HUES48 (cell line): Measurements from ENCODE around the gene MYL10.
"Not testable (repeated sequence)": the region's sequence is repeated elsewhere in the genome, so short reads cannot be mapped to it uniquely, and the experiment has no call there.

Source experiments
- H3K27ac ChIP-seq: one replicate; pipeline ENCODE4 v1.7.0; 2013; ENCODE audit warnings: low read depth, low read length, inconsistent platforms
- H3K27me3 ChIP-seq: 2 replicates; pipeline ENCODE4 v1.6.1; 2013; ENCODE audit warnings: mild to moderate bottlenecking, low read length; ENCODE audit not compliant: control insufficient read depth, insufficient read depth
- H3K36me3 ChIP-seq: 2 replicates; pipeline ENCODE4 v1.6.1; 2013; ENCODE audit warnings: low read length; ENCODE audit not compliant: control insufficient read depth, insufficient read depth
- H3K4me1 ChIP-seq: 2 replicates; pipeline ENCODE4 v1.6.1; 2013; ENCODE audit warnings: mild to moderate bottlenecking, low read length; ENCODE audit not compliant: control insufficient read depth, insufficient read depth
- H3K4me3 ChIP-seq: 2 replicates; pipeline ENCODE4 v1.5.1; 2013; ENCODE audit warnings: mild to moderate bottlenecking, low read depth, low read length
- H3K9ac ChIP-seq: 2 replicates; pipeline ENCODE4 v1.6.1; 2013; ENCODE audit warnings: mild to moderate bottlenecking, low read depth, low read length, moderate library complexity
- H3K9me3 ChIP-seq: 2 replicates; pipeline ENCODE4 v1.6.1; 2013; ENCODE audit warnings: low read length; ENCODE audit not compliant: control insufficient read depth, insufficient read depth

Gene MYL10

DNA sequence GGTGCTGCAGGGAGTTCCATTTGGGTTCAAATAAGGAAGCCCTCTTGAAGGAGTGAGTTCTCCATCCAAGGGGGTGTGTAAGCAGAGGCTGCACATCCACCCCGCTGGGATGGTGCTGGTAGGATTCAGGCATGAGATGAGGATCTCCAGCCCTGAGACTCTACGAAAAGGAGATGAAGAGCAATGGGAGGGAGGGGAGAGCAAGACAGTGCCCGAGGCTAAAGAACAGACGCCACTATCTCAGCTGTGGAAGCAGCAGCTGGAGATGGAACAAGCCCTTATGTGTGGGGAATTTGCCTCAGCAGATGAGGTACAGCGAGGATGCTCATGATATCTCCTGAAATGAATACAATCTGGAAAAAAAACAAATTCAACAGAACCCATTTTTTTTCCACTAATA is 28.1 kb upstream of the MYL10 start:
- H3K9me3 ChIP-seq, result no peaks in the 10 kb centered on the region
- no peak overlapping the region for H3K4me3 ChIP-seq
- no peak overlapping the region for H3K9ac ChIP-seq
- no peaks in the 10 kb centered on the region for H3K36me3 ChIP-seq
- H3K4me1 ChIP-seq, result peaks cover 13% of the 10 kb centered on the region
- no peaks in the 10 kb centered on the region for H3K27me3 ChIP-seq
- no peak overlapping the region for H3K27ac ChIP-seq

DNA sequence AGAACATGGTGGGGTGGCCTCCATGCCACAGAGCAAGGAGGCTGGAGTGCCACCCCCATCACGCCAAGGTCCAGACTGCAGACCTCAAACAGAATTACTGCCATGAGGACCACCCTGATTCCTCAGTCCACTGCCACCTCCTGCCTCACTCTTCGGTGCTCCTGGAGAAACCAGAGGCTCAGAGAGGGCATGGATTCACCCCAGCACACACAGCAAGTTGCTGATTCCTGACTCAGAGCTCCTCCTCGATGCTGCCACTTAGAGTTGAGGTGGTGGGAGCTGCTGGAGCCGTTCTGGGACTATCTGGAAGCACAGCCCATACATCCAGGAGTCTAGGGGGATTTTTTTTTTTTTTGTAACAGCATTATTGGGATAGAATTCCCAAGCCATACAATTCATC is 22.0 kb upstream of the MYL10 start:
- Histone ChIP-seq H3K9me3 (no peaks in the 10 kb centered on the region), H3K36me3 (no peaks in the 10 kb centered on the region), H3K4me3 (no peak overlapping the region), H3K9ac (no peak overlapping the region), H3K27me3 (no peaks in the 10 kb centered on the region), H3K27ac (no peak overlapping the region), H3K4me1 (no peaks in the 10 kb centered on the region)

DNA sequence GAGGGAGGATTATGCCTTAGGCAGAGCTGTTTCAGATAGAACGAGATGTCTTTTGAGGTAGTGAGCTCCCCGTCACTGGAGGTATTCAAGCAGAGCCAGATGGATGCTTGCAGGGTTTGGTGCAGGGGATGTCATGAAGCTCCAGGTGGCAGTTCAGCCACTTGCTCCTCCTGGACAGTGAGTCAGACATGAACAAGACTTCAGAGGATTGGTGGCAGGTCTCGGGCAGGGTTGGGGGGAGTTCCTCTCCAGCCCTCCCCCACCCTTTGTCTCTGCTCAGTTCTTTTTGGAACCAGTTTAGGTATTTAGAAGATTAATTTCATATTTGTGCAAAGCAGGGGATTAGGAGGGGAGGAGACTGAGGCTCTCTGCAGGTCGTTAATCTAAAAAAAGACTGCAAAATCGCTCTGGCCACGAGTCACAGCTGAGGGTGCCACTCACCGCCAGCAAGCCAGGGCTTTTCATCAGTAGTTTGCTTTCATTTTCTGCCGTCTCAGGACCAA is 21.5 kb upstream of the MYL10 start:
- H3K4me3 ChIP-seq, result no peak overlapping the region
- H3K27me3 ChIP-seq, result no peaks in the 10 kb centered on the region
- H3K4me1 ChIP-seq, result no peaks in the 10 kb centered on the region
- no peaks in the 10 kb centered on the region for H3K36me3 ChIP-seq
- H3K9me3 ChIP-seq, result no peaks in the 10 kb centered on the region
- no peak overlapping the region for H3K27ac ChIP-seq
- H3K9ac ChIP-seq, result no peak overlapping the region

DNA sequence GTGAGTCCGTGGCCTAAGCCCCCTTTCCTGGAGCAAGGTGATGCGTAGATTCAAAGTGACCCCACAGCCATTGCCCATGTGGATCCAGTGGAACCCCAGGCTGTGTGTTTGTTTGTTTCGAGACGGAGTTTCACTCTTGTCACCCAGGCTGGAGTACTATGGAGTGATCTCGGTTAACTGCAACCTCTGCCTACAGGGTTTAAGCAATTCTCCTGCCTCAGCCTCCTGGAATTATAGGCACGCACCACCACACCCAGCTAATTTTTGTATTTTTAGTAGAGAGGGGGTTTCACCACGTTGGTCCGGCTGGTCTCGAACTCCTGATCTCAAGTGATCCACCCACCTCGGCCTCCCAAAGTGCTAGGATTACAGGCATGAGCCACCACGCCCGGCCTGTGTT is 18.8 kb upstream of the MYL10 start:
- not testable (repeated sequence) for H3K9me3 ChIP-seq, H3K4me3 ChIP-seq, H3K4me1 ChIP-seq, H3K27ac ChIP-seq, H3K27me3 ChIP-seq, H3K36me3 ChIP-seq, H3K9ac ChIP-seq

DNA sequence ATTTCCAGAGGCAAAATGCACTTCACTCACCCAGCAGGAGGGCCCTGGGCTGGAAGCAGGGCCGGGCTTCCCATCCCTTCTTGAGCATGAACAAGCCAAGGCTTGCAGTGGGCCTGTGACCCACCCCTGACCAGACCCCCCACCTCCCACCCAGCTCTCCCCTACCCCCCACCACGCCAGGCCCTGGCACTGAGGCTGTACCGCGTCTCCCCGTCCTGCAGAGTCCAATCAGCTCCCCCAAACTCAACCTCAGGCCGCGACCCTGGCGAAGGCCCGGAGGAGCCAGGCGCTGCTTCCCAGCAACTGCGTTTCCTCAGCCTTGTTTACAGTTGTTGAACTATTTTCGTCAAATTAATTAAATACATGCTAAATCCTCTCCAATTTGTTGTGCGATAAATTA is 16.9 kb upstream of the MYL10 start:
- no peak overlapping the region for H3K4me3 ChIP-seq
- no peaks in the 10 kb centered on the region for H3K27me3 ChIP-seq
- peaks cover 5% of the 10 kb centered on the region; the same call in 1 of the 2 replicates for H3K4me1 ChIP-seq
- no peaks in the 10 kb centered on the region for H3K36me3 ChIP-seq
- no peak overlapping the region for H3K27ac ChIP-seq
- H3K9me3 ChIP-seq, result no peaks in the 10 kb centered on the region
- H3K9ac ChIP-seq, result no peak overlapping the region

DNA sequence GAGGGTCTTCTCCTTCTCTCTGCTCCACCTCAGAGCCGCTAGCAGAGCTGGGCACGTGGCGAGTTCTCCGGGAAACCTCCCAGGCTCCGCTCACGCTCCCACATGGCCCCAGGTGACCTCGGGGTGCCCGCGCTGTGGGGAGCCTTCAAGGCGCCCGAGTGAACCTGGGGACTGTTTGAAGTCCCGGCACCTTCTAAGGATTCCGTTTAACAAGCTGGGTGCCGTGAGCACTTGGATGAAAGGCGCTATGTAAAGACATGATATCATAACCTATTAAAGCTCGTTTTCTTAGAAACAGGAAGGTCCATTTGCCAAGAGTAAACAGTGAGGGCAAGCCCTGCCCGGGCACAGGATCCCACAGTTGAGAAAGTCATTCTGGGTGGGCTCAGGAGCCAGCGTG is 15.8 kb upstream of the MYL10 start:
- Histone ChIP-seq H3K36me3 (no peaks in the 10 kb centered on the region), H3K27ac (no peak overlapping the region), H3K4me1 (peaks cover 5% of the 10 kb centered on the region; the same call in 1 of the 2 replicates), H3K27me3 (no peaks in the 10 kb centered on the region), H3K4me3 (no peak overlapping the region), H3K9ac (no peak overlapping the region), H3K9me3 (no peaks in the 10 kb centered on the region)

DNA sequence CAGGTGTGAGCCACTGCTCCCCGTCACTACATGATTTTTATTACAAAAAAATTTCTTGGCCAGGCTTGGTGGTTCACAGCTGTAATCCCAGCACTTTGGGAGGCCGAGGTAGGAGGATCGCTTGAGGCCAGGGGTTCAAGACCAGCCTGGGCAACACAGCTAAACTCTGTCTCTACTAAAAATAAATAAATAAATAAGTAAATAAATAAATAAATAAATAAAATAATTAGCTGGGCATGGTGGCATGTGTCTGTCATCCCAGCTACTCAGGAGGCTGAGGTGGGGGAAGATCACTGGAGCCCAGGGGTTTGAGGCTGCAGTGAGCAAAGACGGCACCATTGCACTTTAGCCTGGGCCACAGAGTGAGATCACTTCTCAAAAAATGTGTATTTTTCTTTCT is 10.0 kb upstream of the MYL10 start:
- not testable (repeated sequence) for H3K27ac ChIP-seq, H3K36me3 ChIP-seq, H3K9me3 ChIP-seq, H3K4me1 ChIP-seq, H3K27me3 ChIP-seq, H3K4me3 ChIP-seq, H3K9ac ChIP-seq

DNA sequence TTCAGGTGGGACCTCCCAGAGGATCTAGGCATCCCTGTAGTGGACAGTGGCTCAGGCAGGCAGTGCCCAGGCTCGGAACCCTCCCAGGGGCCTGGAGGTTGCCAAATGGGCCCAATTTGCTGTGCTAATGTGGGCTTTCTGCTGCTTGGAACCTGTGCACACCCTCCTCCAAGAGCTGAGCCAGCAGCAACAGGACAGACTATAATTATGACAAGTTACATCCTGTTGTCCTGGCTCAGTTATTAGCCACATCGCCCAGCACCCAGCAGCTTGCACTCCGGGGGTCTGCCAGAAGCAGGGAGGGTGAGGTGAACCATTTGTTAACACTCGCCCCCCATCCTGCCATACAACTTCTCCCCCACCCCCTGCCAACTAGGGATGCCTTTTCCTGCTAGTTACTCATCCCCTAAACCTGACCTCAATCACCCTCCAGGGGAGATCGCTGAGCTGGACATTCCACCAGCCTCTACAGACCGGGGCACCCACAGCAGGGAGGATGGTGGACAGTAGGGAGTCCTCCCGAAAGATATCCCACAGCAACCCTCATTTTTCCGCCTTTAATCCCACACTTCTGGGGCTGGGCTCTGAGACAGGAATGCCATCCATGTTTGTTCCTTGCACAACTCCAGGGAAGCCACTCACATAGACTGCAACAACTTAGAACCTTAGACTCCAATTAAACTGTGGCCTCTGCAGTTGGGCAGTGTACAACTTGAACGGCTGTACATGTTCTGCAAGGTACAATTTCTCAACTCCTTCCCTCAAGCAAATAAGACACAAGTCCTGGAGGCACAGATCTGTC is 7.9 kb upstream of the MYL10 start:
- H3K27ac ChIP-seq, result no peak overlapping the region
- no peaks in the 10 kb centered on the region for H3K4me1 ChIP-seq
- no peak overlapping the region for H3K4me3 ChIP-seq
- no peaks in the 10 kb centered on the region for H3K9me3 ChIP-seq
- H3K9ac ChIP-seq, result no peak overlapping the region
- no peaks in the 10 kb centered on the region for H3K27me3 ChIP-seq
- H3K36me3 ChIP-seq, result no peaks in the 10 kb centered on the region

DNA sequence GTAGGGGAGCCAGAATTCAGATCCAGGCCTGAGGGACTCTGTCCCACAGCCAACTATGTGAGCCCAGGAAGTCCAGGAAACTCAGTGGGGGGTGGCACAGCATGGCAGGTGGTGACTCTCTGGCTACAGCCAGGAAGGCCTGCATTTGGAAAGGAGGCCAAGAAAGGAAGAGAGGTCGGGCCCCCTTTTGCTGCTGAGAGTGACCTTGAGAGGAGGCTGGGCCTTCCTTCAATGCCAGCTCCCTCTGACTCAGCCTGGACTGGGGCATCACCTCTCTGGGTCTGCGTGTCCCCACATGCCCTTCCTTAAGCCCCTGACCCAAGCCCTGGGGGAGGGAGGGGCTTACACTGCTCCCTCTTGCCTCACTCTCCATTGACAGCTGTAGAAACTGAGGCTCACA is 6.4 kb upstream of the MYL10 start:
- no peaks in the 10 kb centered on the region for H3K4me1 ChIP-seq
- H3K4me3 ChIP-seq, result no peak overlapping the region
- no peak overlapping the region for H3K27ac ChIP-seq
- no peaks in the 10 kb centered on the region for H3K36me3 ChIP-seq
- no peaks in the 10 kb centered on the region for H3K27me3 ChIP-seq
- no peak overlapping the region for H3K9ac ChIP-seq
- H3K9me3 ChIP-seq, result no peaks in the 10 kb centered on the region

DNA sequence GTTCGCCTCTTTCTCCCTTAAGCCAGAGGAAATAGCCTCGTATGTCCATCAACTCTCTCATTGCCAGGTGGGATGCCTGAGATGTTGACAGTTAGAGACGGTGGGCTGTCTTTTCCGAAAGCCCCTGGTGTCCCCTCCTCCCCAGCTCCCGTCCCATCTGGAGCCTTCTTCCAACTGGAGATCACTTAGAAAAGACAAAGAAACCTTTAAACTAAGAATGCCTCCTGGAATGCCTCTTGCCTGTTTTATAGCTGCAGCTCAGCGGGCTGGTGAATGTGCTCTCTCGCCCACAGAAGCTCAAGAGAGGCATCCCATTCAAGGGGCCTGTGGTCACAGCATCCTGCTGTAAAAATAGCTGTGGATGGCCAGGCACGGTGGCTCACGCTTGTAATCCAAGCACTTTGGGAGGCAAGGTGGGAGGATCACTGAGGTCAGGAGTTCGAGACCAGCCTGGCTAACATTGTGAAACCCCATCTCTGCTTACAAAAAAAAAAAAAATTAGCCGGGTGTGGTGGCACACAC is 5.2 kb upstream of the MYL10 start:
- Histone ChIP-seq H3K9ac (no peak overlapping the region), H3K27me3 (no peaks in the 10 kb centered on the region), H3K27ac (no peak overlapping the region), H3K9me3 (no peaks in the 10 kb centered on the region), H3K4me3 (no peak overlapping the region), H3K36me3 (no peaks in the 10 kb centered on the region), H3K4me1 (no peaks in the 10 kb centered on the region)

DNA sequence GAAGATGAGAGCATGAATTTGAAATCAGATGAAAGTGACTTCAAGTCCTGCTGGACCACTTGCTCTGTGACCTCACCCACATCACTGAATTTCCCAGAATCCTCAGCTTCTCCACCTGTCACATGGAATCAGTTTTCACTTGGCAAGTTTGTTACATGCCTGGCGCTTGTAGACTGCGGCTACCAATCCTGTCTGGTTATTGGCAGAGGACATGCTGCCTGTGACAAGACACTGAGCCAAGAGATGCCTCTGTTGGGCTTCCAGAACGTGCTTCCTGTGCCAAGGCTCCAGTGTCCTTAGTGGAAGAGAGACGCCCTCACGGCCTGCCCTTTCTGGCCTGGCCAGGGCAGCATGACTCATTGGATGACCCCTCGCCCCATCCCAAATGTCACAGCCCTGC is 4.4 kb upstream of the MYL10 start:
- no peaks in the 10 kb centered on the region for H3K4me1 ChIP-seq
- no peaks in the 10 kb centered on the region for H3K36me3 ChIP-seq
- H3K27ac ChIP-seq, result no peak overlapping the region
- no peaks in the 10 kb centered on the region for H3K9me3 ChIP-seq
- no peak overlapping the region for H3K4me3 ChIP-seq
- H3K27me3 ChIP-seq, result no peaks in the 10 kb centered on the region
- H3K9ac ChIP-seq, result no peak overlapping the region
